Thyroid gland (tissue), 4 donors: ENCODE measurements around the gene DHRS11. TPM values are rescaled to one million over a fixed set of nuclear protein-coding genes. Genes with fewer than 3 reads are reported as not detected.

Experiments
- DNase-seq, 2 donors: peaks; one replicate each; pipeline ENCODE4 v3.0.0-alpha.2; 2019
- H3K27ac ChIP-seq, 3 donors: fragments of 200-600 bp; sonication (generic); 1 replicate in 2 of 3; 2 replicates in 1 of 3; pipeline ENCODE4 v1.5.1; 2016 to 2019; ENCODE audit warnings: mild to moderate bottlenecking in 1 of 3, moderate library complexity in 1 of 3
- H3K27me3 ChIP-seq: fragments of 200-600 bp; sonication (generic); one replicate; pipeline ENCODE4 v1.5.1; 2019
- H3K36me3 ChIP-seq, 2 donors: fragments of 200-600 bp; sonication (generic); one replicate each; pipeline ENCODE4 v1.5.1; 2016 to 2019
- H3K4me1 ChIP-seq, 2 donors: fragments of 200-600 bp; sonication (generic); one replicate each; pipeline ENCODE4 v1.5.1; 2017 to 2019
- H3K4me3 ChIP-seq, 3 donors: fragments of 200-600 bp; sonication (generic); replicated peaks in 1 of 3; 1 replicate in 2 of 3; 2 replicates in 1 of 3; pipeline ENCODE4 v1.5.1; 2016; ENCODE audit warnings: mild to moderate bottlenecking in 1 of 3
- H3K9me3 ChIP-seq: fragments of 200-600 bp; sonication (generic); one replicate; pipeline ENCODE4 v1.5.1; 2017
- POLR2A ChIP-seq, 2 donors: fragments of 450-650 bp; IDR thresholded peaks; one replicate each; pipeline ENCODE4 v1.6.1; 2017; ENCODE audit warnings: antibody characterized with exemption in 2 of 2, mild to moderate bottlenecking in 2 of 2, moderate library complexity in 1 of 2
- WGBS, 2 donors: methylation state at CpG; one replicate each; pipeline ENCODE4 v1.1.5; 2017; 5-methylcytosine and 5-hydroxymethylcytosine counted together
- intact Hi-C: fragments of 100-400 bp; cut with DNase I; formaldehyde crosslinking; loops from one replicate; pipeline ENCODE4 v1.15.1; 2023
- total RNA-seq, 4 donors: library from RNA; depleted of rRNA; stranded (reverse); fragments of >200 nt; gene quantifications; one replicate each; pipeline ENCODE4 v1.2.3, GENCODE V29; 2016
- TF ChIP-seq, protein P1 (sequence below), 6 experiments: fragments of 200-600 bp in 3 of 6; fragments of 450-650 bp in 3 of 6; sonication (generic) in 3 of 6; IDR thresholded peaks; one replicate each; pipeline ENCODE4 v1.5.1; 2016 to 2019; ENCODE audit warnings: antibody characterized with exemption in 6 of 6, mild to moderate bottlenecking in 2 of 6, inconsistent platforms in 1 of 6, moderate library complexity in 1 of 6

Gene DHRS11
- total RNA-seq, 4 donors from 2014 or later: 12.3 to 28.4 (median 21.4) TPM

GRCh38 chr17:36545465-36546417 lies 45.9 kb upstream of the DHRS11 start:
- Histone ChIP-seq H3K9me3 (no peaks in the 10 kb centered on the region), H3K4me3 (peak overlapping the region; percentile 17 to 94 (median 43)), H3K36me3 (no peaks in the 10 kb centered on the region), H3K4me1 (peaks cover 32 to 39% of the 10 kb centered on the region in 2 donors), H3K27me3 (no peaks in the 10 kb centered on the region), H3K27ac (peak overlapping the region; percentile 56 to 99 (median 97))
- TF ChIP-seq POLR2A (IDR thresholded peaks at IDR 0.05): peak in 1 of 2 donors; percentile 76
- TF ChIP-seq, protein P1, sequence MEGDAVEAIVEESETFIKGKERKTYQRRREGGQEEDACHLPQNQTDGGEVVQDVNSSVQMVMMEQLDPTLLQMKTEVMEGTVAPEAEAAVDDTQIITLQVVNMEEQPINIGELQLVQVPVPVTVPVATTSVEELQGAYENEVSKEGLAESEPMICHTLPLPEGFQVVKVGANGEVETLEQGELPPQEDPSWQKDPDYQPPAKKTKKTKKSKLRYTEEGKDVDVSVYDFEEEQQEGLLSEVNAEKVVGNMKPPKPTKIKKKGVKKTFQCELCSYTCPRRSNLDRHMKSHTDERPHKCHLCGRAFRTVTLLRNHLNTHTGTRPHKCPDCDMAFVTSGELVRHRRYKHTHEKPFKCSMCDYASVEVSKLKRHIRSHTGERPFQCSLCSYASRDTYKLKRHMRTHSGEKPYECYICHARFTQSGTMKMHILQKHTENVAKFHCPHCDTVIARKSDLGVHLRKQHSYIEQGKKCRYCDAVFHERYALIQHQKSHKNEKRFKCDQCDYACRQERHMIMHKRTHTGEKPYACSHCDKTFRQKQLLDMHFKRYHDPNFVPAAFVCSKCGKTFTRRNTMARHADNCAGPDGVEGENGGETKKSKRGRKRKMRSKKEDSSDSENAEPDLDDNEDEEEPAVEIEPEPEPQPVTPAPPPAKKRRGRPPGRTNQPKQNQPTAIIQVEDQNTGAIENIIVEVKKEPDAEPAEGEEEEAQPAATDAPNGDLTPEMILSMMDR (IDR thresholded peaks at IDR 0.05): no peak
- peak; percentile 98 for DNase-seq
- intact Hi-C loops: no loop called here
- 2% methylated on average over 15 to 33 of the region's 60 CpGs for WGBS, 2 donors

GRCh38 chr17:36546418-36547093 lies 45.1 kb upstream of the DHRS11 start:
- Histone ChIP-seq H3K36me3 (no peaks in the 10 kb centered on the region), H3K4me1 (peaks cover 32 to 39% of the 10 kb centered on the region in 2 donors), H3K4me3 (peak overlapping the region; percentile 17 to 94 (median 43)), H3K27me3 (no peaks in the 10 kb centered on the region), H3K27ac (peak overlapping the region; percentile 56 to 99 (median 97)), H3K9me3 (no peaks in the 10 kb centered on the region)
- TF ChIP-seq, protein P1 (IDR thresholded peaks at IDR 0.05): no peak
- no peak for TF ChIP-seq POLR2A (IDR thresholded peaks at IDR 0.05)
- WGBS, 2 donors: 20 to 22% methylated on average over 7 of the region's 7 CpGs
- DNase-seq: no peak
- intact Hi-C loops: no loop called here

- no peaks in the 10 kb centered on the region for H3K27me3 ChIP-seq
- TF ChIP-seq POLR2A (IDR thresholded peaks at IDR 0.05): no peak
- TF ChIP-seq, protein P1 (IDR thresholded peaks at IDR 0.05): no peak
- H3K9me3 ChIP-seq: no peaks in the 10 kb centered on the region
- DNase-seq: no peak
- intact Hi-C loops: no loop called here
- H3K4me1 ChIP-seq: peaks cover 32 to 39% of the 10 kb centered on the region in 2 donors
- H3K4me3 ChIP-seq: no peak overlapping the region
- no peak overlapping the region for H3K27ac ChIP-seq
- H3K36me3 ChIP-seq: no peaks in the 10 kb centered on the region
These were observed 43.9 kb upstream of the DHRS11 start for GRCh38 chr17:36547776-36548175.

GRCh38 chr17:36550491-36551417 lies 40.9 kb upstream of the DHRS11 start:
- Histone ChIP-seq H3K4me1 (peaks cover 28 to 33% of the 10 kb centered on the region in 2 donors), H3K9me3 (no peaks in the 10 kb centered on the region), H3K27me3 (no peaks in the 10 kb centered on the region), H3K36me3 (peaks cover 0 to 5% of the 10 kb centered on the region in 2 donors), H3K27ac (no peak overlapping the region), H3K4me3 (no peak overlapping the region)
- DNase-seq: no peak
- TF ChIP-seq POLR2A (IDR thresholded peaks at IDR 0.05): no peak
- TF ChIP-seq, protein P1 (IDR thresholded peaks at IDR 0.05): no peak
- intact Hi-C loops: no loop called here
- 83 to 91% methylated on average over 8 of the region's 8 CpGs for WGBS, 2 donors
